Activated CD8-positive, alpha-beta memory T cell treated with anti-CD3 and anti-CD28 coated beads for 48 hours (primary cell): ENCODE data around the gene LRMDA.

Experiments
- DNase-seq, 3 experiments: peaks; one replicate each; pipeline ENCODE4 v3.0.0-alpha.2; 2020; ENCODE audit warnings: low read depth in 2 of 3, low spot score in 2 of 3

LRMDA gene

DNA sequence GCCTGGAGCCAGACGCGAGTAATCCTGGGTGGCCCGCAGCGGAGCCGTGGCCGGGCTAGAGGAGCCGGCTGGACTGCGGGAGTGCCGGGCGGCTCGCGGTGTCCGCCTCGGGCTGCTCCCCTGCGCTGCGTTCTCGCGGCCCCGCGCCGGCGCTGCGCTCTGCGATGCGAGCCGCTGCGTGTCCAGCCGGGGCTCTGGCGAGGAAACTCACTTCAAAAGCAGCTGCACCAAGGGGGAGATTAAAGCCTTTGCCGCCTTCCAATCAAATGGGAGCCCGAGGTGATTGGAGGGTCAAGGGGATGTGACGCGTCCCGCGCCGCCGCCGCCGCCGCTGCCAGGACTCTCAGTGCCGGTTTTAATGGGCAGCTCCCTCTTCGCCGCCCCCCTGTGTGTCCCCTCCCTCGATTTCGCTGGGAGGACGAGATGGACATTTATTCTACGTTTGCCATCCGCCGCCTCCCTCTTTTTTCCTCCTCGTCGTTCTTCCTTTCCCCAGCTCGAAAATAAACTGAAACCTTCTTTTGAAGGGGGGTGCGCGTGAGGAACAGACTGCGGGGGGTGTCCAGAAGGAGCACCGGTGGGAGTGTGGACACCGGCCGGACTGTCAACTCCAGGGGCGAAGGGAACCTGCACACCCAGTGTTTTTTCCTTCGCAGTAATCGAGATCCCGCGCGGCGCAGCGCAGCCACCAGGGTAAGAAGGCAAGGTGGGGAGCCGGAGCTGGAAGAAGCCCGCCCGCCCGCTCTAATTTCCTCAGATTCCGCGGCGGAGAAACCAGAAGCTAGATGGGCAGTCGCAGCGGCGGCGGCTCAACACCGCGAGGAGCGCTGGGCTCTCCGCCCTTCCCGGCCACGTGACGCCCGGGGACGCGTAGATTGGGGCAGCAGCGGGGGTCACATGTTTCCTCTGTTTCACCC, 29.6 kb upstream of the LRMDA start, which contains the start of gene ZNF503:
TSS of gene ZNF503 (minus strand) at position 196 of the 917 bp plus-strand sequence. CDS start 345 bp downstream, outside the sequence.
- no peak for DNase-seq

DNA sequence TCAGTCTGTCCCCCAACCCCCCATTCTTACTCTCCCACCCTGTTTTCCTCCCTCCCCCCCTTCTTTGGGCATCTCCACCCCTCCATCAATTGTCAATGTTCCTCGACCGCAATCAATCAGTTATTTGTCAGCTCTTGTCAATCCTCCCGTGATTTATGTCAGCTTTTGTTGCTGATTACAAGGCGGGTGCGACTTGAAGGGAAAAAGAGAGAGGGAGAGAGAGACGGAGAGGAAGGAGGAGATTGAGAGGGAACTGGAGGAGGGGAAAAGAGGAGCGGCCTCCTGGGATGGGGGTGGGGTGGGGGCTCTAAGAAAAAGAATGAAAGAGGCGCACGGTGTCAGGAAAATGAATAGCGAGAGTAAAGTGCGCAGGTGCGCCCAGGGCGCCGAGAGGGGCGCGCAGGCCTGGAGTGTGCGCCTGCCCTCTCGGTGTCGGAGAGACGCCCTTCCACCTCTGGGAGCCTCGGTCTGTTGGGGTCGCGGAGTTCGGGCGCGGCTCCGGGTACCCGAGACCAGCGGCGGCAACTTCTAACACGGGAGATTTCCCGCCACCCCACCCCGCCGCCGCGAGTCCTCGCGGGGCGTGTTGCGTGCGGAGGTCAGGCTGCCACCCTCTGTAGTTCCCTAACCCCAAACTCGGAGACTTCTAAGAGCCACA, 28.8 kb upstream of the LRMDA start:
- DNase-seq: no peak

DNA sequence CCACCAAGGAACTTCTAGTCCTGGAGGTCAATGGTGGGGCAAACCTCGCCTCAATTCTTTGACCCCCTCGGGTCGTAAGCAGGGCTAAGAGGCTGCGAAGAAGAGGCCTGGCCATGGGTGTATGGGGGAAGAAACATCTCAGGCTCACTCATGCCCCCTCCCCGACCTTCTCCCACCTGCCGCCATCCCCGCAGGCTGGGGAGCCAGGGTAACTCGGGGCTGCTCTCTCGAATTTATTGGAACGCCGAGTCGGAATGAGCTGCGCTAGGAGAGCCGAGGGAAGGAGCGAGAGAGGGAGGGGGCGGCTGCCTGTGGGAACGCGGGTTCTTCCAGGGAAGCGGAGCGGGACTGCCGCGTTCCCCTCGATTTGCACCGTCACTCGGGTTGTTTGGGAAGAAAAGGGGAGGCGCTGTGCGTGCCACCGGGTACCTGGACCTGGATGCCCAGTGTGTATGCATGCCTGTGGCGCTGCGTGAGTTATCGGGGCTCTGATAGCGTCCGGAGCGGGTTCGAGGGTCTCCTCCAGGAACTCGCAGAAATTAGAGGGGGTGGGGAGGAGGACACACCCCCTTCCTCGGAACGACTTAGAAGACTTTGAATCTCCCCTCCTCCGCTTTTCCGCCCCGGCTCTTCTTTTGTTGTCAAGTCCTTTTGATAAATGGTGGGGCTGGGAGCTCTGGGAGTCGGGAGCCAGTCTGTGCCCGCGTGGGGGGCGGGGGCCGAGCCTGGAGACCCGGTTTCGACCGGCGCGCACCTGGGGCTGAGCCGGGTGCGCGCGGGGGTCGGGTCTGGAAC, 28.1 kb upstream of the LRMDA start:
- no peak for DNase-seq

DNA sequence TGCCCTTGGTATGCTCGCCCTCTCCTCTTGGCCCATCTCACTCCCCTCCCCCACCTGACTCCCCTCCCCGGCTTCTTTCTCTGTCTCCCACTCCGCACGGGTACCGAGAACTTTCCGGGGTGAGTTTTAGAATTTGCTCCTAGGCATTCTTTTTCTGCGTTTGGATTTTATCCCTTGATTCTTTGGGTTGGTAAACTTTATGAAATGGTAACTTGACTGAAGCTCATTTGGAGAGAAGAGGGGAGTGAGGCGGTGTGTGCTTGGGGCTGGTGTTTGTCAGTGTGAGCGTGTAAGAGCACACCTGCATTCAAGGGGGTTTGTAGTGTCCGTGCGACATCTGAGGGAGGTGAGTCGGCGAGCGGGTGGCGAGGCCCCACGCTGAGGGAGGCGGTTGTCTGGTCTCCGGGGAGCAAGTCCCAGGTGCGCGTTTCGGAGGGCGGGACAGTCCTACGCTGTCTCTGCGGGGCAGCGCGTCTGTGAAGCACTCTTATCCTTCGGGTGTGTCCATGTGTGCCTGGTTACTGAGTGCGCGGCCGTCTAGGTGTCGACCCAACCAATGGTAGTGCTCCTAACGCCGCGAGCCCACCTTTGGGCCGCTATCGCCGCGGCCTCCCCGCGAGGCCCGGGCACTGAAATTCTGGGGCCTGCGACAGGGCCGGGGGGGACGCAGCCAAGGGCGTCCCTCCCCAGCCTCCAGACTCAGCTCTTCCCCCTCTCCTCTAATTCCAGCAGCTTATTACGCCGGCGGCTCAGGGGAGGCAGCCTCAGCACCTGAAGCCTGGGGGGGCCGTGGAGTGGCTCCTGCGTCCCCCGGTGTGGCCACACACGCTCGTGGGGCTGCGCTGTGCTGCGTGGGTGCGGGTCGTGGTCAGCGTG, 27.2 kb upstream of the LRMDA start:
- DNase-seq: no peak

DNA sequence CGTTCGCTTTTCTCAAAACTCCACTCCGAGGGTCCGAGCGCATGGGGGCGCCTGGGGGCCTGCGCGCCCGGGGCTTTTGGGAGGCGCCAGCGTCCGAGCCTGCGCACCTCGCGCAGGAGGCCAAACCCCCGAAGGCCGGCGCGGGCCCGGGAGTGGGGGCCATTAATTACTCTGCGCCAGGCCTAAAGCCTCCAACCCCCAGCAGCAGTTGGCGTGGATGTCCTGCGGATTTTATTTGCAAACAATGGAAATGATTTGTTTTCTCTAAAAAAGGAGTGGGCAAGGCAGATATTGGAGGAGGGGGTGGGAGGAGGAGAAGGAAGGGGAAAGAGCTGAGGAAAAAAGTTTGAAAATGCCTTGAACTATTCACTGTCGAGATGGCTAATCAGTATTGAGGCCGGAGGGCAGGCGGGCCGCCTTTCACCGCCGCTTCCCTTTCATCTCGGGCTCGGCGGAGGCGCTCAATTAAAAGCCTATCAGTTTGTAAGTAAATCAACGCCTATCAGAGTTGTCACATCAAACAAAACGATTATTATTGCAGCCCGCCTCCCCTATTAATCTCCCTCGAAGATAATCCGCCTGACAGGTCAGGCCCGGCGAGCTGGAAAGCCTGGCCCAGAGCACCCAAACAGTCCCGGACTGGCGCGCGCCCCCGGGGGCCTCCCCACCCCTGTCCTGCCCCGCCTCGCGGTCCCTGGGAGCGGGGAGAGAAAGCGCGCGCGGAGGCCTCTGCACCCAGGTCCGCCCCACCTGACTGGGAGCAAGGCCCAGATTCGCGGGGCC, 26.4 kb upstream of the LRMDA start:
- no peak for DNase-seq

DNA sequence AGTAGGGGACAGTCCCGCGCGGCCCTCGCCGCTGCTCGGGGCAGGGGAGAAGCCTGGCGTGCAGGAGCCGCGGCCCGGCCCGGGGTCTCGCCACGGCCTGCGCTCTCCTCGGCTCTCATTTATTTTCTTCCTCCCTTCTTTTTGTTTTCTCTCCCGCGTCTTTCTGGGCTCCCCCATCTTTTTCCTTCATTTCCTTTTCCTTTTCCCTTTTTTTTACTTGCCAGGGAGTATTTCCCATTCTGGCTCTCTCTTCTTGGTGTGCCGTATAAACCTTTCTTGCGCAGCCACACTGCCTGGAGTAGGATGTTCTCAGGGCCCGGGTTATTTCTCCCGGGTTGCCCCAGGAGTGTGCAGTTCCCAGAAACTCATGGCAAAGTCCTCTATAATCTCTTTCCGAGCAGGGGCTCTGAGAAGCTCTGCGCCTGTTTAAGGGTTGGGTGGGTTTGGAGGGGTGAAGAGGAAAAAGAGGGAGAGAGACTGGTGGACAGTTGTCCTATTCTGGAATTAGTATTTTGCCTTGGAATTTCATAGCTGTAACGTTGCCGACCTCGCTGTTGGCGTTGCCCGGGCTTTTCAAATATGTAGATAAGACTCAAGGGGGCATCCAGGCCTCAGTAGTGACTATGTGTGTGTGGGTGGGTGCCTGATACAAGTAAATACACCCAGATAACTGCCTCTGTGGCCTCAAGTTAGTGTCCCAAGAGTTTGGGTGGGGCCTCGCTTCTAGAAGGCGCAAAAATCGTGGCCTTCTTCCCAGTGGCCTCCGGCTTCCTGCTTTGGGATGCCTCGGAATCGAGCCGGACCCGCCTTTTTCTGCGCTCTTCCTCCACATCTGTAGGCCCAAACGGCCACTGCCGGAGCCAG, 25.6 kb upstream of the LRMDA start:
- no peak for DNase-seq

DNA sequence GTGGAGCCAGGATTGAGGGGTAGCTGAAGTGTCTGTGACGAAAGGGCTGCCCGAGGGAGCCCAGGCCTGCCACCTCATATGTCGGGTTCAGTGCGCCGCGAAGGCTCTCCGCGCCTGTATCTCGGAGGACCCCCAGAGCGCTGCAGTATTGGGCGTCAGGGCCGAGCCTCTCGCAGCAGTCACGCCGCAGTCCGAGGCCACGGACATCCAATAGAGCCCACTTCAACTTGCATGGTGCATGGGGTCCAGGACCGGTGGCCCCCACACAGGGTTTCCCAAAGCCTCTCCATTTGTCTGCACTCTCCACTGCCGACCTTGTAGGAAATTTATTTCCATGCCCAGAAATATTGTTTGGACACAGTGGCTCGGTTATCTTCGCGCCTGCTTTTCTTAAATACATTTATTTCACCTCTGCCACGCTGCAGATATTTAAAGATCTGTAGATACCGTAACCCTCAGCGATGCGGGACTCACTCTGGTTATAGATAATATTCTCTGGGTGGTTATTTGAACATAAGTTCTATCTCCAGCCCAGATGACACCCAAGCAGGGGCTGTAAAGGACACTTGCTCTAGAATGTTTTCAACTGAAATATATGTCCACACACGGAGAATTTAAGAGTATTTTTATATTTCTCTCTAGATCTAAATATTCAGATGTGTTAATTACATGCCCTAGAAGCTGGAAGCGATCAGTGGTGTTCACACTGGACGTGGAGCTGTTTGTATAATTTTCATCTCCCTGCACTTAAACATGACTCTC, 24.8 kb upstream of the LRMDA start:
- no peak for DNase-seq

DNA sequence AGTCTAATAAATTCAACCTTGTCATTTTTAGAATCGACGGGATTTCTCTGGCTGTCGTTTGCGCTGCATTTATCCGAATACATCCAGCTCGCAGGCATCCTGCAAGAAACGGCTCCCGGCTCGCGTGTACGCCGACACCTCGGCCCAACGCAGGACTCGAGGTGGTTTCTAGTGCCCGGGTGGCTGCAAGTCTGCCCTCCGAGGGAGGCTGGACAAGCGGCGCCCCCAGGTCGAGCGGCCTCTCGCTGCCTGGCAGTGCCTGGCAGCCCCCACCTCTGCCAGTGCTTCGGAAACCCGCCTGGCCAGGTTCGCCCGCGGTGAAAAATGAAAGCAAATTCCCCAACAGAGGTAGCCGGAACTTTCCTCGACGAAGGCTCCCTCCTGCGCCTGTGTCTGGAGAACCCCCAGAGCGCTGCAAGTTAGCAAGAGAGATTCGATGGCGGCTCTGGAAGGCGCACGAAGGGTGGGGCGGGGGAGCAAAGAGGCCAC, 24.2 kb upstream of the LRMDA start:
- DNase-seq: no peak

DNA sequence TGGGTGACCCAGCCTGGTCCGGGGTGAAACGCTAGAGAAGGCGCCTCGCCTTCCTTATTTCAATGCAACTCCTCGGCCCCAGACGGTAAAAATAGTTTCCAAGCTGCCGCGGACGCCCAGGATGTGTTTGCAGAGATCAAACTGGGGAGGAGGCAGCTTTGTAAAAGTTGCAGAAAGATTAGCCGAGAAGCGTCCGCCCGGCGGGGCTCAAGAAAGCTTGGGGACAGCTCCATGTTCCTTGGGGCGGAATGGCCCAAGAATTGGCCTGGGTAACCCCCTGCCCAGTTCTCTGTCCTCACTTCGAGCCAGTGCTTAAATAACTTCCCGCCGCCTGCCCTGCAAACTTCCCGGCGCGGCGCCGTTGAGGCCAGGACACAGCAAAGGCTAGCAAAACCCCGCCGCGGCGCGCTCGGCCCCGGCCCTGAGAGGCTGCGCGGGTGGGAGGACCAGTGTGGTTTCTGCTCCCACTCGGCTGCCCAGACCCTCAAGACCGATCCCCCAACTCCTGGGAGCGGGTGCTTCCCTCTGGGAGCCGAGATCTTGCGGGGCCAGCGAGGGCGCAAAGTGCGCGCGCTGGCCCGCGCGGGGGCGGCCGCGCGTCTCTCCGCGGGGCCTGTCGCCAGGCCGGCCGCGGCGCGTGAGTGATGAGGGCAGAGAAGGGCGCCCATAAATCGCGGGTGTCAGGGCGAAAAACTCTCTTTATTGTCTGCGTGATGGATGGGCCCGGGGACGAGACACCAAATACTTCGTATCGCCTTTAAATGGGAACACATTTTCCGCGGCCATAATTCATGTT, 23.5 kb upstream of the LRMDA start:
- DNase-seq: no peak

DNA sequence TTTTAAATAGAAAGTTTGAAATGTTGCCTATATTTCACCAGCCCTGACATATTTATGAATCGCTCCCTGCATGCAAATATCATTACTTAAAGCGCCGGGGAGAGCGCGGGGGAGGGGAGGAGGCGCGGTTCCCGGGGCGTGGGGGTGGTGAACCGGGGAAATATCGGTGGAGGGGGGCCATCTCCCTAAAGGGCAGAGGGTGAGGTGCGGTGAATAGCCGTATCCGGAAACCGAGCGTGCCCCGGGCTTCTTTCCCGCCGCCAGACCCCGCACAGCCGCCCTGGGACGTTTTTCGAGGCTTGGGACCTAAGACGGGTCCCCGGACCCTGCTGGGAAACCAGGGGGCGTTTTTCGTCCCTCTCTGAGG, 22.9 kb upstream of the LRMDA start:
- DNase-seq: no peak

DNA sequence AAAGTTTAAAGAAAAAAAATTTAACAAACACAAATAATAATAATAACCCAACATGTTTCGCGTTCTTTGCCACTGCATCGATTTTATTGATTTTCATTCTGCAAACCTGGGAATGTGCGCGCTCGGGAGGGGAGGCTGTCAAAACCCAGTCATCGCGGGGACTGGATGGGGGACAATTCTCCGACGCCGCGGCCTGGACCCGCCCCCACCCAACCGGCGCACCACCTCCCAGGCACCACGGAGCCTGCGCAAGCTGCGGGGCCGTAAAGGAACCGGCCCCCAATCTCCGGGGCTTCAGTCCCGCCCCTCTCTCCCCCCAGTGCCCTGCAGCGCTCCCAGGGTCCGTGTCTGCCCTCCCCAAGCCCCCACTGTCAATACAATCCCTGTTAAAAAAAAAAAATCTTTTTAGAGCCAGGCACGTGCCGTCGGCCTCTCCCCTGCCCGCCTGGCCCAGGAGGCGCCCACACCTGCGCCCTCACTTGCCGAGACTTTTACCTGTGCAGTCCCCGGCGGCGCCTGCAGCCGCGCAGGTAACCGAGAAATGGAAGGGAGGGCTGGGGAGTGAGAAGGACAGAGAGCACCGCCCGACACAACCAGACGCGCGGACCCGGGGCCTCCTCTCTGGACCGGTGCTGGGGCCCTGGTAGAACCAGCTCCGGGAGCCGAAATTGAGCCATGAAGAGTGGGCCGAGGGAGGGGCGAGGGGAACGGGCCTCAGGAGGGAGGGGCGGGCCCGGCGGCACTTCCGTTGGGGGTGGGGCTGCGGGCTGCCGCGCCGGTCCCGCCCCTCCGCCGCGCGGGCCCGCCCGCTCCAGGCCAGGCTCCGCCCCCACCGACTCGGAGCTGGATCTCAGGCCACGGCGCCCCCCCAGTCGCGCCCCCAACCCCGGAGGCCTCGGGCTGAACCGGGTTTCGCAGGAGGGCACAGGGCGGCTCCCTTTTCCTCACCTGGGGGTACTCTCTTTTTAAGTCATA, 22.2 kb upstream of the LRMDA start:
- DNase-seq: no peak

DNA sequence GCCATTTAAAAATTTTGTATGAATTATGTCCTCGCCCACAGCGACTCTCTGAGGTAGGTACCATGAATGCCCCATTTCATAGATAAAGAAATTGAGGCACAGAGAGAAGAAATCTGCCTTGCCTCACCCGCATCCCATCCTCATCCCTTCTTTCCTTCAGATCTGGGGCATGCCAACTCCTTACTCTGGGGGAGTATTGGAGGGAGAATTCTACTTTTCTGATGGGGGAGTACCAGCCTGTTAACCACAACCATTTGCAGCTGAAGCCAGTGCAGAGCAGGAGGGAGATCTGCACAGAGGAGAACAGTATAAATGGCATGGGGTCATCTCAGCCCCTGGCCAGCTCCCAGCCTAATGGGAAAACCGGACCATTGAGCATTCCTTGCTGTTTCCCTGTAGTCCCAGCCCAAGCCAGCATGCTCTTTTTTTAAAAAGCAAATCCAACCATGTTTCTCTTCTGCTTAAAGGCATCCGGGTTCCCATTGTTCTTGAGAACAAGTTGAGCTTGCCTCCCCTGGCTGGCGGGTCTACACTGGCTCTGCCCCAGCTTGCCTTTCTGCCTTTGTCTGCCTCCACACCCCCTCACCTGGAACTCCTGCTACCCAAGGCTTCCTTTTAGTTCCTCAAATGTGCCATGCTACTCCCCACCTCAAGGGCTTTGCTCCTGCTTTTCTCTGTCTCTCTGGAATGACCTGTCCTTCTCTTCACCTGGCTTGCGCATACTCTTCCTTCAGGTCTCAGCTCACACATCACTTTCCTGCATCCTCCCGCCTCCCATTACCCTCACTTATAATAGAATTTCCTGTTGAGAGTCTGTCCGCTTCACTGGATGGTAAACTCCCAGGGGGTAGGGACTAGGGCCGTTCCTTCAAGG, 21.1 kb upstream of the LRMDA start:
- DNase-seq: no peak

DNA sequence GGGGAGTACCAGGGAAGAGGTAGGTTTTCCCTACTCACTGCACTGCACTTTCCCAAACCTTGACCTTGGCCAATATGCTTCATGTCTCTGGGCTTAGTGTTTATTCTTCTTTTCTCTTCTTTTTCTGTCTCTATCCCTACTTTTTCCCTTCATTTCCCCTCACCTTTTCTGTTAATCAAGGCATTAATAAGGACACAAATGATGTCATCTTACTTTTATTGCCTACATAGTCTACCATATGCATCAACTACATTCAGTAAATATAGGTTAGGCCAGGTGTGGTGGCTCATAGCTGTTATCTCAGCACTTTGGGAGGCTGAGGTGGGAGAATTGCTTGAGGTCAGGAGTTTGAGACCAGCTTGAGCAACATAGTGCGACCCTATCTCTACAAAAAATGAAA, 16.9 kb upstream of the LRMDA start:
- no peak for DNase-seq

DNA sequence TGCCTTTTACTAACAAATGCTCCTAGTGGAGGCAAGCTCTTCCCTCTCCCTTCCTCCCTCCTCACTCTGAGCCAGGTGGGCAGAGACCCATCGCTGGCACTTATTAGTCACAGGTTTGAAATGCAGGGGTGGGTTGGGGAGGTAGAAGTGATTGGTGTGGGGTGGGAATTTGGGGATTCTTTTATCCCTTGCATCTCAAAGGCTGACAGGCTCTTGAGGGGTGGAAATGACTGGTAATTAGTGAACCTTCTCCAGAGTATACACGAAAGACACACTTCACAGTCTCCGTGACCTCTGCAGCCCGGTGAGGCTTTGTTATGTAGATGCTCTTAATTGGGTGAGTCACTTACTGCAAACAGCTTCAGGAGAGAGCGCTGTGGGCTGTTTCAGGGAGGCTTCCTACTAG, 13.9 kb upstream of the LRMDA start:
- no peak for DNase-seq

DNA sequence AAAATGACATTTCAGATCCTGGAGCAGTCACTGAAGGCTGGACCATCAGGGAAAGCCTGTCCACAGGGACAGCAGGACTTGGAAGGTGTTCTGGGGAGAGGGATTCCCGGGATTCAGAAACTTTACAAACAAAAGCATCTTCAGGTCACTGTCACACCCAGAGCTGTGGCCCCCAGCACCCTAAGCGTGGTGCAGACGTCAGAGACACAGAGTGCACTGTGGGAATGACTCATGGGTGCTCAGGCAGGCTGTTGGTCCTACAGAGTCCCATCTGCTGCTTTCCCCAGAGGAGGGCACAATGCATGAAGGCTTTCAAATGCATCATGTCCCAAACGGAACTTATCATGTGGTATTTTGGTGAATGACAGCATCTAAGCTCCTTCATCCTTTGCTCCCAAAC, 13.1 kb upstream of the LRMDA start:
- no peak for DNase-seq
